WTC11 (cell line): ENCODE results near the gene LDB2.

Experiments used
- CREB1 ChIP-seq: sonication (generic); formaldehyde crosslinking; IDR thresholded peaks from 2 replicates; pipeline ENCODE4 v1.8.0; 2023; ENCODE audit warnings: mild to moderate bottlenecking, missing genetic modification reagents
- E2F1 ChIP-seq: sonication (generic); formaldehyde crosslinking; IDR thresholded peaks from 2 replicates; pipeline ENCODE4 v1.8.0; 2022; ENCODE audit warnings: mild to moderate bottlenecking, missing genetic modification reagents
- HMGXB4 ChIP-seq: sonication (generic); formaldehyde crosslinking; IDR thresholded peaks from 2 replicates; pipeline ENCODE4 v1.8.1; 2023; ENCODE audit warnings: mild to moderate bottlenecking, moderate library complexity, missing genetic modification reagents
- MYBL2 ChIP-seq: sonication (generic); formaldehyde crosslinking; IDR thresholded peaks from 2 replicates; pipeline ENCODE4 v1.8.1; 2023; ENCODE audit warnings: mild to moderate bottlenecking, moderate library complexity, missing genetic modification reagents
- ZBTB43 ChIP-seq: sonication (generic); formaldehyde crosslinking; IDR thresholded peaks from 2 replicates; pipeline ENCODE4 v1.8.1; 2023; ENCODE audit warnings: mild to moderate bottlenecking, missing genetic modification reagents
- TF ChIP-seq, protein P1 (sequence below): fragments of 200-600 bp; IDR thresholded peaks from 2 replicates; pipeline ENCODE4 v1.8.0; 2022; ENCODE audit warnings: antibody characterized with exemption
- TF ChIP-seq, protein P2 (sequence below): sonication (generic); formaldehyde crosslinking; IDR thresholded peaks from 2 replicates; pipeline ENCODE4 v1.8.1; 2023; ENCODE audit warnings: mild to moderate bottlenecking, missing genetic modification reagents, moderate library complexity
- TF ChIP-seq, protein P3 (sequence below): sonication (generic); formaldehyde crosslinking; IDR thresholded peaks from 2 replicates; pipeline ENCODE4 v1.8.1; 2023; ENCODE audit warnings: mild to moderate bottlenecking, missing genetic modification reagents
- TF ChIP-seq, protein P4 (sequence below): sonication (generic); formaldehyde crosslinking; IDR thresholded peaks from 2 replicates; pipeline ENCODE4 v1.8.1; 2022; ENCODE audit warnings: missing genetic modification reagents, borderline replicate concordance

GRCh38 chr4:16505267-16505666 lies 393.2 kb downstream of the LDB2 start:
- no peak for TF ChIP-seq MYBL2
- TF ChIP-seq, protein P1, sequence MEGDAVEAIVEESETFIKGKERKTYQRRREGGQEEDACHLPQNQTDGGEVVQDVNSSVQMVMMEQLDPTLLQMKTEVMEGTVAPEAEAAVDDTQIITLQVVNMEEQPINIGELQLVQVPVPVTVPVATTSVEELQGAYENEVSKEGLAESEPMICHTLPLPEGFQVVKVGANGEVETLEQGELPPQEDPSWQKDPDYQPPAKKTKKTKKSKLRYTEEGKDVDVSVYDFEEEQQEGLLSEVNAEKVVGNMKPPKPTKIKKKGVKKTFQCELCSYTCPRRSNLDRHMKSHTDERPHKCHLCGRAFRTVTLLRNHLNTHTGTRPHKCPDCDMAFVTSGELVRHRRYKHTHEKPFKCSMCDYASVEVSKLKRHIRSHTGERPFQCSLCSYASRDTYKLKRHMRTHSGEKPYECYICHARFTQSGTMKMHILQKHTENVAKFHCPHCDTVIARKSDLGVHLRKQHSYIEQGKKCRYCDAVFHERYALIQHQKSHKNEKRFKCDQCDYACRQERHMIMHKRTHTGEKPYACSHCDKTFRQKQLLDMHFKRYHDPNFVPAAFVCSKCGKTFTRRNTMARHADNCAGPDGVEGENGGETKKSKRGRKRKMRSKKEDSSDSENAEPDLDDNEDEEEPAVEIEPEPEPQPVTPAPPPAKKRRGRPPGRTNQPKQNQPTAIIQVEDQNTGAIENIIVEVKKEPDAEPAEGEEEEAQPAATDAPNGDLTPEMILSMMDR, result no peak
- no peak for TF ChIP-seq ZBTB43 (CRISPR knock-in tag)
- TF ChIP-seq, protein P2, sequence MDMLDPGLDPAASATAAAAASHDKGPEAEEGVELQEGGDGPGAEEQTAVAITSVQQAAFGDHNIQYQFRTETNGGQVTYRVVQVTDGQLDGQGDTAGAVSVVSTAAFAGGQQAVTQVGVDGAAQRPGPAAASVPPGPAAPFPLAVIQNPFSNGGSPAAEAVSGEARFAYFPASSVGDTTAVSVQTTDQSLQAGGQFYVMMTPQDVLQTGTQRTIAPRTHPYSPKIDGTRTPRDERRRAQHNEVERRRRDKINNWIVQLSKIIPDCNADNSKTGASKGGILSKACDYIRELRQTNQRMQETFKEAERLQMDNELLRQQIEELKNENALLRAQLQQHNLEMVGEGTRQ, result no peak
- TF ChIP-seq, protein P3, sequence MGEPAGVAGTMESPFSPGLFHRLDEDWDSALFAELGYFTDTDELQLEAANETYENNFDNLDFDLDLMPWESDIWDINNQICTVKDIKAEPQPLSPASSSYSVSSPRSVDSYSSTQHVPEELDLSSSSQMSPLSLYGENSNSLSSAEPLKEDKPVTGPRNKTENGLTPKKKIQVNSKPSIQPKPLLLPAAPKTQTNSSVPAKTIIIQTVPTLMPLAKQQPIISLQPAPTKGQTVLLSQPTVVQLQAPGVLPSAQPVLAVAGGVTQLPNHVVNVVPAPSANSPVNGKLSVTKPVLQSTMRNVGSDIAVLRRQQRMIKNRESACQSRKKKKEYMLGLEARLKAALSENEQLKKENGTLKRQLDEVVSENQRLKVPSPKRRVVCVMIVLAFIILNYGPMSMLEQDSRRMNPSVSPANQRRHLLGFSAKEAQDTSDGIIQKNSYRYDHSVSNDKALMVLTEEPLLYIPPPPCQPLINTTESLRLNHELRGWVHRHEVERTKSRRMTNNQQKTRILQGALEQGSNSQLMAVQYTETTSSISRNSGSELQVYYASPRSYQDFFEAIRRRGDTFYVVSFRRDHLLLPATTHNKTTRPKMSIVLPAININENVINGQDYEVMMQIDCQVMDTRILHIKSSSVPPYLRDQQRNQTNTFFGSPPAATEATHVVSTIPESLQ, result no peak
- TF ChIP-seq HMGXB4, result no peak
- TF ChIP-seq CREB1 (CRISPR knock-in tag), result no peak
- no peak for TF ChIP-seq E2F1 (CRISPR knock-in tag)
- TF ChIP-seq, protein P4, sequence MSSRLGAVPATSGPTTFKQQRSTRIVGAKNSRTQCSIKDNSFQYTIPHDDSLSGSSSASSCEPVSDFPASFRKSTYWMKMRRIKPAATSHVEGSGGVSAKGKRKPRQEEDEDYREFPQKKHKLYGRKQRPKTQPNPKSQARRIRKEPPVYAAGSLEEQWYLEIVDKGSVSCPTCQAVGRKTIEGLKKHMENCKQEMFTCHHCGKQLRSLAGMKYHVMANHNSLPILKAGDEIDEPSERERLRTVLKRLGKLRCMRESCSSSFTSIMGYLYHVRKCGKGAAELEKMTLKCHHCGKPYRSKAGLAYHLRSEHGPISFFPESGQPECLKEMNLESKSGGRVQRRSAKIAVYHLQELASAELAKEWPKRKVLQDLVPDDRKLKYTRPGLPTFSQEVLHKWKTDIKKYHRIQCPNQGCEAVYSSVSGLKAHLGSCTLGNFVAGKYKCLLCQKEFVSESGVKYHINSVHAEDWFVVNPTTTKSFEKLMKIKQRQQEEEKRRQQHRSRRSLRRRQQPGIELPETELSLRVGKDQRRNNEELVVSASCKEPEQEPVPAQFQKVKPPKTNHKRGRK (CRISPR knock-in tag), result no peak
